Measurements from ENCODE around the gene ARHGAP29.

Gene ARHGAP29

GRCh38 chr1:94253456-94254017 is 16.2 kb upstream of the ARHGAP29 start:
- TF ChIP-seq CTCF (IDR thresholded peaks at IDR 0.05; ENCODE audit: extremely low read depth, missing control alignments): no peak

DNA sequence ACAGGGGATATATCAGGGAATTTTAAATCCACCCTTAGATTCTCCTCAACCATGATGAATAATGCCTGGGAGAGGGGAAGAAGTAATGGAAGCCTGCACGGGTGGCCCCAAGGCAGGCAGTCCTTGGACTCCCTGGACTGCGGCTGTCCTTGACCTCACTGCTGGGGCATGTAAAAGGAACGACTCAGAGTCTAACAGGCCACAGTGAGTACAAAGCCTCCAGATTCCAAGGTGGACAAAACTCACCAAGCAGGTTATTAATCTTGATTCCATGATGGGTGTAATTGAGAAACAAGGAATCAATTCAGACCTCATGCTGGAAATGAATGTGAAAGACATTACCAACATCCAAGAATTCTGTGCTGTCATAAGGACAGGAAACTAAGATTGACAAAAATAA is 13.0 kb upstream of the ARHGAP29 start:
- no peak for DNase-seq (ENCODE audit: low spot score)
- no peak for TF ChIP-seq CTCF (IDR thresholded peaks at IDR 0.05; ENCODE audit: extremely low read depth, missing control alignments)

More at GRCh38 chr1:94253456-94254017, 16.2 kb upstream of the ARHGAP29 start:
- DNase-seq (ENCODE audit: low spot score): no peak

- no peak for TF ChIP-seq CTCF (IDR thresholded peaks at IDR 0.05; ENCODE audit: extremely low read depth, missing control alignments)
- no peak for DNase-seq (ENCODE audit: low spot score)
These were observed 11.7 kb upstream of the ARHGAP29 start for GRCh38 chr1:94248956-94249688.

- TF ChIP-seq CTCF (IDR thresholded peaks at IDR 0.05; ENCODE audit: extremely low read depth, missing control alignments): no peak
- DNase-seq (ENCODE audit: low spot score): peak; percentile 82
These were observed 10.0 kb upstream of the ARHGAP29 start for GRCh38 chr1:94247138-94248094.

GRCh38 chr1:94246692-94247137 is 9.3 kb upstream of the ARHGAP29 start:
- no peak for TF ChIP-seq CTCF (IDR thresholded peaks at IDR 0.05; ENCODE audit: extremely low read depth, missing control alignments)
- no peak for DNase-seq (ENCODE audit: low spot score)

GRCh38 chr1:94245747-94246438 is 8.5 kb upstream of the ARHGAP29 start:
- no peak for DNase-seq (ENCODE audit: low spot score)
- no peak for TF ChIP-seq CTCF (IDR thresholded peaks at IDR 0.05; ENCODE audit: extremely low read depth, missing control alignments)
